ENCODE data around the gene MYO1B.

DNA sequence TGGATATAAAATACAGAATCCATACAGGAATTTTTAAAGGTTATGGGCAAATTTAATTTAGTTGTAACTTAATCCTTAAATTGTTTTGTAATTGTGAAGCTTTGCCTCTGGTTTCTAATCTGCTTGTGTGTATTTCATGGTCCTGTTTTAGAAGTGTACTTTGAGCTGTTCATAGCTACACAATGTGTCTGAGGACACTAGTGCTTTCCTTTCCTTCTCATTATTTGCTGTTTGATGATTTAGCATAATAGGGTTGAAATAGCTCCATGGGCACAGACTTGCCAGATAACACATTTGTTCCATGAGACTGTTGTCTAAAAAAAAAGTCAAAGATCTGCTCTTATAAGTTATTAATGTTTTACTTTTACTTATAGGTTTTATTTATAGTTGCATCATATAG is 134.2 kb downstream of the MYO1B start:
- TF ChIP-seq CTCF (conservative IDR thresholded peaks at IDR 0.05; ENCODE audit: low read depth, low read length) (no peak), MXI1 (IDR thresholded peaks at IDR 0.05; ENCODE audit: borderline replicate concordance, low read depth, low read length) (no peak)

Measured in IMR-90 (cell line).